Stimulated activated CD4-positive, alpha-beta T cell treated with anti-CD3 and anti-CD28 coated beads, Interleukin-1b, Interleukin-23, amount 100 ng/mL, for 24 hours (primary cell): ENCODE results near the gene ARID4A.
"Not testable (repeated sequence)": the region's sequence is repeated elsewhere in the genome, so short reads cannot be mapped to it uniquely, and the experiment has no call there.

Source experiments
- DNase-seq, 4 experiments: peaks; one replicate each; pipeline ENCODE4 v3.0.0-alpha.2; 2020; ENCODE audit warnings: low read depth in 4 of 4, low spot score in 1 of 4

Gene ARID4A

GRCh38 chr14:58288106-58288792, 10.1 kb upstream of the ARID4A start:
- no peak for DNase-seq

- no peak for DNase-seq
These were observed 6.7 kb upstream of the ARID4A start for GRCh38 chr14:58291646-58292045.

- DNase-seq = no peak
These were observed 6.2 kb upstream of the ARID4A start for GRCh38 chr14:58292187-58292586.

DNA sequence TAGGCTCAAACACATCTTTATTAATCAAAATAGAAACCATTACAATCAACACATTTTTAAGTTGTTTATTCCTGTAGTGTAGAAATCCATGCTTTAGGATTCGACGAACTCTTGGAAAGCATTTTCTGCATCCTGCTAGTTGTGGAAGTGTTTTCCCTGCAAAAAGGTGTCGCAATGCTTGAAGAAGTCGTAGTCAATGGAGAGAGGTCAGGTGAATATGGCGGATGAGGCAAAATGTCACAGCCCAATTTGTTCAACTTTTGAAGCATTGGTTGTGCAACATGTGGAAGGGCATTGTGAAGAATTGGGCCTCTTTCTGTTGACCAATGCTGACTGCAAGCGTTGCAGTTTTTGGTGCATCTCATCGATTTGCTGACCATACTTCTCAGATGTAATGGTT, 4.2 kb upstream of the ARID4A start:
- no peak for DNase-seq

GRCh38 chr14:58296726-58297125, 1.6 kb upstream of the ARID4A start:
- no peak for DNase-seq

DNA sequence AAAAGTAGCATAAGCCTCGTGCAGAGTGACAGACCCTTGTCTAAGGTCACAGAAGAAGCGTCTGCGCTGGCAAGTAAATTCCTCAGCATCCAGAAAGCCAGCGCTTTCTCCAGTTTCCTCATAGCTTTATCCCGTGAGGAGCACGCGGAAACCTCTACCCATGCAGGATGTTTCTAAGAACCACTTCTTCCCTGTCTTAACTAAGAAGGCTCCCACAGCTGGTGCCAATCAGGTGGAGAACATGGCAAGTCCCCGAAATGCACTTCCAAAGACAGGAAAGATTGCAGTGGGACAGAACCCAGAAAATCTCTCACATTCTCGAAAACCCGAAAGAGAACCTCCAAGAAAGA, 968 bp upstream of the ARID4A start:
- no peak for DNase-seq

- DNase-seq = peak; percentile 90 to 97 (median 93)
These were observed 436 bp upstream of the ARID4A start for GRCh38 chr14:58297762-58298476.

DNA sequence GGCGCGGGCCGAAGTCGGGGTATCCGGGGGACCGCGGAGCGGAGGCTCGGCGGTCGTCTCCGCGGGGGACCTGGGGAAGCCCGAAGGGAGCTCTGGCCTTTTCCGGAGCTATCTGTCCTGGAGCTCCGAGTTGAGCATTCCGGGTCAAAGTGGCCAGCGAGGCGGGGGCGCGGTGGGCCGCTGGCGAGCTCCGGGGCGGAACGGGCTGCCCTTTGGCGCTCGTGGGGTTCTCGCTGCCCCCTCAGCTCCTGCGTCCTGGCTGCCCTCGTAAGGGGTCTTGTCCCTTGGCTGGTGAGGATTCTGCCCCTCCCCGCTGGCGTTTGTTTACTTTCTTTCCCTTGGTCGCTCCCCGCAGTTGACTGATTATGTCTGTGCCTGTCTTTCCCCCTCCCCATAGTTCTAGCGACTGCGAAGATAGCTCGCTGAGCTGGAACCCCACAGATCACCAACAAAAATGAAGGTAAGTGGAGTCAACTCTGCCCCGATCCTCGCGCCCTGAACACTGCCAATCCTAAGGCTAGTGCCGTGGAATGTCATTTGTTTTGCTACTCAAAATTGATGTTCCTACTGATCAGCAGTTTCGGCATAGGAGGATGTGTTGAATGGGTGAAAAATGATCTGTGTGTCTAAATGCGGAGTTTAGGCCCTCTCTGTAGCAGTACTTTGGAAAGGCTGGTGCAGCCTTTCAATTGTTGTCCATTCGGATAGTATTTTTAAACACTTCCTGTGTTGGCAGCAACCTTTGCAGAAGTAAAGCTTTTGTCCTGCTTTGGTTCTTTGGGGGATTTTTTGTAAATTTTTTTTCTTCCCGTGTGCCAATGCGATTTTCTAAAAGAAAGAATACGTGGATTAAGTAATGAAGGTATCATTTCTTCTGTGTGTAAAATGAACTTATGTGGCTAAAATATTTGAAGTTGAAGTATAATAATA, 1.3 kb downstream of the ARID4A start:
- no peak for DNase-seq

- DNase-seq = no peak
These were observed 3.1 kb downstream of the ARID4A start for GRCh38 chr14:58301416-58301815.

DNA sequence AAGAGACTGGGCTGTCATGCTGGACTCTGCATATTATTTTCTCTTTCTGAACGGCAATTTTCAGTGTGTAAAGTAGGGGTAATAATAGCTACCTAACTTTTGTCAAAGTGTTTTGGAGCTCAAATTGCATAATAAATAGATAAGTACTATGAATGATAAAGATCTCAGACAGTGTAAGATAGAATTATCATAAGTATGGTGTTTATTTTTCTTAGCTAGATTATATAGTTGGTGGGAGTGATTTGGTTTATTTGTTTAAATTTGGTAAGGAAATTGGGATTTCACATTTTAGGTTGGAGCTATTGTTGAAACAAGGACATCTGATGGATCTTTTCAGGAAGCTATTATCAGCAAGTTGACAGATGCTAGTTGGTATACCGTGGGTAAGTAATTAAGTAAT, 7.4 kb downstream of the ARID4A start:
- DNase-seq = no peak

GRCh38 chr14:58307597-58308316, 9.4 kb downstream of the ARID4A start:
- DNase-seq = no peak

DNA sequence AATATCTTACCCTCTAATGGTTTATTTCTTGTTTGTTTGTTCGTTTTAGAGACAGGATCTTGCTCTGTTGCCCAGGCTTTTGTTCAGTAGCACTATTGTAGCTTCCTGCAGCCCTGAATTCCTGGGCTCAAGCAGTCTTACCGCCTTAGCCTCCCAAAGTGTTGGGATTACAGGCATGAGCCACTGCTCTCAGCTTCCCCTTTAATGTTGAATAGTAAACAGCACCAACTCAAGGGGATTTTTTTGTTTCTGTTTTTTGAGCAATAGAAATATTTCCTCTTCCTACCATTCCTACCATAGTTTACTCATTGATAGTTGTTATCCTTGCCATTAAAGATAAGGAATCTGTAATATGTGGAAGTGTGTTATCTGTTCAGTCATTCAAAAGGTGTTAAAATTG, 10.7 kb downstream of the ARID4A start:
- no peak for DNase-seq

DNA sequence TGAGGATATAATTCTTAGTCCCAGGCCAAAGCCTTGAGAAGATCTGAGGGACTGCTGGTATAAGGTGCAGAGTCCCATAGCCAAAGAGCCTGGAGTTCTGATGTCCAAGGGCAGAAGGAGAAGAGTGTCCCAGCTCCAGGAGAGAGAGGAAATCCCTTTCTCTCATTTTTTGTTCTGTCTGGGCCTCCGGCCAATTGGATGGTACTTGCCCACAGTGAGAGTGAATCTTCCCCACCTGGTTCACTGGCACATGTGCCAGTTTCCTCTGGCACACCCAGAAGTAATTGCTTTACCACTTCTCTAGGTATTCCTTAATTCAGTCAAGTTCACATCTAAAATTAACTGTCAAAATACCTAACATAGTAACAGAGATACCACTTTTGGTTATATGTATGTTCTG, 15.3 kb downstream of the ARID4A start:
- no peak for DNase-seq

DNA sequence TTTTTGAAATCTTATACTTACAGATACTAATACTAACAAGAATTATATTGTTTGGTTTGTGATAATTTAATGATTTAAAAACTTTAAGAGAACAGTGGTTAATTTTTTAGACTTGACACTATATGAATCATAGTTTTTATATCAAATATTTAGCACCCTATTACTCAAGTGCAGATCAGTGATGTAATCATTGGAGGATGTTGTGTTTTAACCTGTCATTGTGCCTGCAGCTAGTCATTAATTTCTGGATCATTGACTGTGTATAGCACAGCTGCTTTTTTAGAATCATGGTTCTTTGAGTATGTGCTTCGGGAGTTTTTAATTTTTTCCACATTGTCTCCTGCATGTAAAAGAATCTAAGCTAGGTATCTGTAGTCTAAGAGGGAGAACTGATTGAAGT, 17.3 kb downstream of the ARID4A start:
- DNase-seq = no peak

- no peak for DNase-seq
These were observed 28.7 kb downstream of the ARID4A start for GRCh38 chr14:58327019-58327418.

GRCh38 chr14:58331111-58331510, 32.8 kb downstream of the ARID4A start:
- peak; percentile 66 to 70 (median 68) for DNase-seq

DNA sequence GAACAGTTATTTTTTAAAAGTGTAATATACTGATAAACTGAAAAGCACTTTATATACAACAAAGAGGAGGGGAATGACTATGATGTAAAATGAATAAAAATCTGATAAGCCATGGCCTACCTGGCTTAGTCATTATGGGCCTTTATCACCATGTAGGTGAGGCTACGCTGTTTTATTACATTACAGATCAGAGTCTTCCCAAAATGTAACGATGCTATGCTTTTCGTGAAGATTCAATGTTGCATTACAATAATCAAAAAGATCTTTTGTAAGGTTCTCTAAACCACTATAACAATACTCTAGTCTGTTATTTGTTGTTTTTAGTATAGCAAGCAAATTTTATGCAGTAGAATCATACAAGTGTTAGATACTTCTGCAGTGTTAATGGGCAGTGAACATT, 34.2 kb downstream of the ARID4A start:
- DNase-seq = no peak

- not testable (repeated sequence) for DNase-seq
These were observed 41.3 kb downstream of the ARID4A start for GRCh38 chr14:58339666-58340065.

- DNase-seq = no peak
These were observed 42.9 kb downstream of the ARID4A start for GRCh38 chr14:58341152-58341748.

DNA sequence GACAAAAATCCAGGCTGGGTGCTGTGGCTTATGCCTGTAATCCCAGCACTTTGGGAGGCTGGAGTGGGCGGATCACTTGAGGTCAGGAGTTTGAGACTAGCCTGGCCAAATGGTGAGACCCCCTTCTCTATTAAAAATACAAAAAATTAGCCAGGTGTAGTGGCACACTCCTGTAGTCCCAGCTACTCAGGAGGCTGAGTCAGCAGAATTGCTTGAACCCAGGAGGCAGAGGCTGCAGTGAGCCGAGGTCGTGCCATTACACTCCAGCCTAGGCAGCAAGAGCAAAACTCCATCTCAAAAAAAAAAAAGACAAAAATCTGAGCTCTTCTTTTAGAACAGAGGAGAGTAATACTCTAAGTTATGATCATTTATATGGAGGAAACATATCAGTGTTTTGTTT, 45.2 kb downstream of the ARID4A start:
- DNase-seq = not testable (repeated sequence)
